NCI-H2029 treated with DMSO at 0.1 percent for 48 hours (cell line): ENCODE measurements around the gene GRAMD1B.
A peak's percentile ranks its signal among the peaks of the same experiment; 100 is the strongest.

ENCODE experiments used
- DNase-seq: peaks from one replicate; lab custom pipeline; 2025; lab: John Stamatoyannopoulos, UW

The GRAMD1B gene

DNA sequence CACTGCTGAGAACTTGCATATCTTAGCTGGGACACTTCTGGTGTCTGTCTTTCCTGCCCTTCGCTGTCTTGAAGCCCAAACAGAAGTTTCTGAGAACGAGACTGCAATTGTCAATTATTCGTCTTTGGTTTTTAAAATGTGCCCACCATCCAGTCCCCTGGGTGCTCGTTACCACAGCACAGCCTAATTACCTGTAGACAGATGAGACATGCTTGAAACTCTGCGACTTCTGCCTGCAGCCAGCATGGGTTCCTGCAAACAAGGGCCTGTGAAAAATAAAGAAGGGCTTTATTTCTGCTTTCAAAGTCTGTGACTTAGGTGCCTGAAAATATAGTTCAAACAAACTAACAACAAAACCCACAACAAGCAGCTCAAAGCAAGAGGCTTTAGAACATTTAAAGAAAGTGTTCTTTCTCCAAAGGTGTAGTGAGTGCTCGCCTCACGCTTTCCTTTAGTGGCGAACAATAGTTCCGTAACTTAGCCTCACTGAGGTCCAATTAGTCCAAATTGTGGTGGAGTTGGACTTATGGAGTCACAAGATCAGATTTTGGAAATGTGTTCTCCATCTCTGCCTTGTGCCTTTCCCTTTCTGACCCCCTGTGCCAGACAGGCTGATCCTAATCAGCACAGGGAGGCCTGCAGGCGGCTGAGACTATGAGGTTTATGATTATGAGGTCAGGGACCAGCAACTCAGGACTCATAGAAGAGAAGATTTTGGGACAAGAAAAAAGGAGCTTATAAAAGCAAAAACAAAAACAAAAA, 20.4 kb upstream of the GRAMD1B start:
- DNase-seq, result no peak

- DNase-seq, result no peak
These were observed 19.9 kb upstream of the GRAMD1B start for GRCh38 chr11:123410218-123410549.

DNA sequence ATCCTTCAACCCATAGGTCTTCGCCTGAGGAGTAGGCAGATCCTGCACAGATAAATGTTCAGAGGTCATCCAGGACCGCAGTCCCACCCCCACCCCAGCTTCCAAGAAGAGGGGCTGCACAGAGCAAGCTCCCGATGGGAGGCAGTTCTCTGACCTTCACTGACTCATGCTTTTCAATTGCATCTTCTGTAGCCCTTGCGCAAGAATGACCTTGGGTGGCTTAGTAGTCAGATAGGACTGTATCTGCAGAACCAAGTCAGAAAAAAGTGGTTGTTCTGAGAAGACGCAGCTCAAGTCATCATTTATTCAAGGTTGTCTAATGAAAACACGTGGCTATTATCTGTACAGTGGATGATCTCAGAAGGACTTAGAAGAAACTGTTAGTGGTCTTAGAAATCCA, 16.4 kb upstream of the GRAMD1B start:
- DNase-seq, result no peak

DNA sequence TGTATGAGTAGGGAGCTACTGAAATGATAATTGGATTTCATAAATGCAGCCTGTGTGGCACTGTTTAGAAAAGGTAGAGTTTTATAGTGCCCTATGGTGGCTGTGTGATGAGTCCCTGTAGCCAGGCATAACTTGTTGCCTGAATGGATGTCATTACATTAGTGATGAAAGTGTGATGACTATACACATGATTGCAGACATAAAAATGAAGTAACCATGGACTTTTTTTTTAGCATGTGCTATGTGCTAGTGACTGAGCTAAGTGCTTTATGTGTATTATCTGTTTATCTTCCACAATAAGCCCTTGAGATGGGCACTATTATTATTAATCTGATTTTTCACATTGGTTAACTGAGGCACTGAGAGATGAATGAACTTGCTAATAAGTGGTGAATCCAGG, 13.5 kb upstream of the GRAMD1B start:
- DNase-seq, result no peak

DNA sequence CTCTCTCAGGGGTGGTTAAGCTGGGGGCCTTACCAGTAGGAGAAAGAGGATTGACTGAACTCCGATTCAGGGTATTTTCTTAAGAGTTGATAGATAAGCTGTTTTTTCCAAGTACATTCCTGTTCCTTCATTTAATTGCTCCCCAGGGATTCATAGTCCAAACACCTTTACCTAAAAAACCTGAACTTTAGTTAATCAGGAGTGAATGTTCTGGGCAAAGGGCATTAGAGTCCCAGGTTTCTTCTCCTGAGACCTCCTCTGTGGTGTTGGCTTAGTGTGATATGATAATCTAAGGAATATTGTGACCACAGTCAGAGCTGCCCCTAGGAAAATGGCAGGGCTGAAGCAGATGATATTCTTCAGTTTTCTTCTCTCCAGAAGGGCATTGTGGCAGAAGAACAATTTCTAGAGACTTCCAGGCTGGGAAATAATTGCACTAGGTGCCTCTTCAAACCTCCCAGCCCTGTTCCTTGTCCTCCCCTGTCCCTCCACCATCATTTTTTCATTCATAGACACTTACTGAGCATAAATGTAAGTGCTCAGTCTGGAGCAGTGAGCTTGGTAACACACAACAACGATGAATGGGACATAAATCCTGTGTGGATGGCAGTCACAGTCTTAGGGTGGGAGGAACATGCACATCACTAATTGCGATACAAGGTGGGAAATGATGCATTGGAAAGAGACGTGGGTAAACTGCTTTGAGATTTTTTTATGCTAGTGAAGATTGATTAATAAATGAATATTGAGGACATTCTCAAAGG, 11.5 kb upstream of the GRAMD1B start:
- no peak for DNase-seq

DNA sequence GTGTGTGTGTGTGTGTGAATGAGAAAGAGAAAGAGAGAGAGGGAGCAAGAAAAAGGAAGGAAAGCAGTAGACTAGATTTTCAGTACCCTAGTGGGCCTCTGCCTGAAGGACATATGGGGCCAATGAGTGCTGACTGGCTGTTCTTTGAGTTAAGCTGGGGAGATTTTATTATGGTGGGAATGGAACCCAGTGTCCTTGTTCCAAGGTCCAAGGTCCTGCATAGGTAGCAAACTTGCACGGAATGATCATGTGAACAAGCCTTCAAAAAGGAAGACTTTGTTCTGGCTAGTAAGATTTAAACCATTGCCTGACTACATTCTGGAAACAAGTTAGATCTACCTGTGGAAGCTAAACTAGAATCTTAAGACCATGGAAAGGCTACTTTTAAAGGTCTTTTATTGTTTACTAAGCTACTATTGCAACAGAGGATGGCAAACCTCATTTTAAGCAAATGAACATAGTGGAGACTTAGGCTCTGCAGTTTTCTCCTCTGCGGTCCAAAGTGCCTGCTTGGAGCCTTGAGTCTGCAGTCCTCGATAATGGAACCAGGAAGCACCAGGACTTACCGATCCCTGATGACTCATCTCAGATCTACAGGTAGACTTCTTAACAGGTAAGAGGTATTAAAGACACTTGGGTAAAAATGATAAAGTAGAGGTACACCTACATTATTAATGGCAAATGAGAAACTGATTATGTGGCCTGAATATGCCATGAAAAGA, 10.2 kb upstream of the GRAMD1B start:
- DNase-seq, result no peak

DNA sequence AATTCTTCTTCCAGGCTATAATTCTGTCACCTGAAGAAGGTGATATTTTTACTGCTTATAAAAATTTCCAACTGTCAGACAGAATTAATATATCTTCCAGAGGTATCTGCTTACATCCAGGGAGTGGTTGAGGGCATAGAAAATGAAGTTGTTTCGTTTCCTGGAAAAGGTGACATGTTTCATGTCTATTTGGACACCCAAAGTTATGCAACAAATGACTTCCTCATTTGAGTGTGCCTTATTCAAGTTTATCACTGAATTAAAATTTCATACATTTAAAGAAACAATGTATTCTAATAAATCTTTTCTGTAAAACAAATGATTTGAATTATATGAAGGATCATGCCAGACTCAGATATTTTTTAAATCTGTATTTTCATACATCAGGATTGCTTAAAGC, 8.5 kb upstream of the GRAMD1B start:
- DNase-seq, result no peak

DNA sequence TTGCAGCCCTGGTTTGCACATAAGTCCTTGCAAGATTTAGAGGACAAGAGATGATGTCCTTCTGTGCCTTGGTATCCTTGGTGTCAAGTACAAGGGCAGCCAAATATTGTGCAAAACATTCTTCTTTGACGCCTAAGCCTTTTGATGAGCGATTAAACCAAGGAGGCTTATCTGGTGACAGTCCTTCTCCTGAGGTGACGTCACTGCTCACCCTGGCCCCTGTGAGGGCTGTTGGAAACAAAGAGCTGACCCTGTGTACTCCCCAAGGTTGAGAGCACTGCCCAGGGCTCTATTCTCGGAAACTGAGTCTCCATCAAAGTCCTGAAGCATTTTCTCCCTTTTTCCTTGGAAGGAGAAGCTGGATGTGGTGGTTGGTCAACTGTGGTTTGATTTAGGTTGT, 4.7 kb upstream of the GRAMD1B start:
- DNase-seq, result no peak

GRCh38 chr11:123426789-123427188, 3.3 kb upstream of the GRAMD1B start:
- DNase-seq, result peak; percentile 57

- no peak for DNase-seq
These were observed 2.7 kb upstream of the GRAMD1B start for GRCh38 chr11:123427405-123427804.

- no peak for DNase-seq
These were observed 1.9 kb upstream of the GRAMD1B start for GRCh38 chr11:123428116-123428715.

DNA sequence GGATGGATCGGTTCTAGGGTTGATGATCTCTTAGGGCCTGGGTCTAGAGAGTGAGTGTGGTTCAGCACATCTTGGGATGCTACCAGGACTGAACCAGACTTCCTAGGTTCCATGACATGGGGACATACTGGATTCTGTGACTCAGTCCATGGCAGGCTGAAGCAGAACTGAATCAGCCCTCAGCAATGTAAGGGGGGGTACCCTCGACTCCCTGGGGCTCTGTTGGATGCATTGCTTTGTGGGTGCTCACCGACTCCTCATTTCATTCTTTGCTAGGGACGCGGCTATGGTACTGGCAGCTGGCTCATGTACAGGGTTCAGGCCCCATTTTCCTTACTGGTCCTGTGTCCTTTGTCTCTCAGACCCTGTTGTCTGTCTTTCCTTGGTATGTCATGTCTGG, 733 bp upstream of the GRAMD1B start:
- DNase-seq, result no peak

DNA sequence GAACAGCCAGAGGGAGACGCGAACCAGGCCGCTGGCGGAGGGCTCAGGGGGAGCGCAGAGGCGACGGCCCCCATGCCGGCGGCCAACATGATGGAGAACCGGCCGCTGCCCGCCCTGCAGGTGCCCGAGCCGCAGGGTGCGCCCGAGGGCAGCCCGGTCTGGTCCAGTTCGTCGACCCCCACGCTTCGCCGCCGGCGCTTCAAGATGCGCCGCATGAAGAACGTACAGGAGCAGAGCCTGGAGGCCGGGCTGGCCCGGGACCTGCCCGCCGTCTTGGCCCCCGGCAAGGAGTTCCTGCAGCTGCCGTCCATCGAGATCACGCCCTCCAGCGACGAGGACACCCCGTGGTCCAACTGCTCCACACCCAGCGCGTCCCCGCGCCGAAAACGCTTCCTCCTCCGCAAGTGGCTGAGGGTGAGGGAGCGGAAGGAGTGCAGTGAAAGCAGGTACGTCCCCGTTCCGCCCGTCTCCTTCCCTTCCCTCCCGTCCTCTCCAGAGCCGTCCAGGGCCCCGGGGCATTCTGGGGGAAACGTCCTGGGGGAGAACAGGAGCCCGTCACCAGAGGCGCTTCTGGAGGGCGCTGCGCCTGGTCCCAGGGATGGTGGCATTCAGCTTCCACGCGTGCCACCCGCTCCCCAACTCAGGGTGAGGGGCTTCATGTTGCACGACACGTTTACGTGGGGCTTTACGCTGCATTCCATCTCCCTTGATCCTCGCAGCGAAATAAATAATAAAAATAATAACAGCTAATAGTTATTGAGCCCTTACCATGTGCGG, 840 bp downstream of the GRAMD1B start:
- DNase-seq, result peak; percentile 76

DNA sequence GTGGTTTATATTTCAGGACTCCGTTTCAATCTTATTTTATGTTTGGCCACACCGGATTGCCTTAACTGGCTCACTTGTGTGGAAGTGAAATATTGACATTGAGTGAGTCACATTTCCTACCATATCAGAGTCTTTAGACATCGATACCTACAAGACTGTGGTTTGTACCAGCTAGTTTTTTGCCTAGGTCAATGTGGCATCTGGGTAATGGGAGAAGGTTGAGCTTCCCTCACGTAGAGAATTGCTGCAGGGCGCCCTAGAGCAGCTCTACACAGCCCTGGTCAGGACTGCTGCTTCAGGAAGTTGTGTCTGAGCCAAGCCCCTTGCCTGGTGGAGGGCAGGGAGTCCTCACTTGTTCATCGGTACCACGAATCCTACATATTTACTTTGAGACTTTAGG, 1.6 kb downstream of the GRAMD1B start:
- no peak for DNase-seq

DNA sequence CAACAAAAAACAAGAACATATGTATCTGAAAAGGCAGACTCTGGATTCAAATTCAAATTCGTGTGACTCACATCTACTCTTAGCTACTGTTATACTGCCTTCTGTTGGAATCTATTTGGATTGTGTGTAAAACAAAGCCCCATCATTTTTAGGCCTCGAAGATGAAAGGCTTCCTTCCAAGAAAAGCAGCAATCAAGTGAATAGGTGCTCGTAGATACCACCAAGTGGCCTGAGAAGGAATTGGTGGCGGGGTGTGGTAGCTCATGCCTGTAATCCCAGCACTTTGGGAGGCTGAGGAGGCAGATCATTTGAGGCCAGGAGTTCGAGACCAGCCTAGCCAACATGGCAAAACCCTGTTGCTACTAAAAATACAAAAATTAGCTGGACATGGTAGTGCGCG, 4.2 kb downstream of the GRAMD1B start:
- no peak for DNase-seq

- DNase-seq, result peak; percentile 50
These were observed 4.8 kb downstream of the GRAMD1B start for GRCh38 chr11:123434911-123435310.

DNA sequence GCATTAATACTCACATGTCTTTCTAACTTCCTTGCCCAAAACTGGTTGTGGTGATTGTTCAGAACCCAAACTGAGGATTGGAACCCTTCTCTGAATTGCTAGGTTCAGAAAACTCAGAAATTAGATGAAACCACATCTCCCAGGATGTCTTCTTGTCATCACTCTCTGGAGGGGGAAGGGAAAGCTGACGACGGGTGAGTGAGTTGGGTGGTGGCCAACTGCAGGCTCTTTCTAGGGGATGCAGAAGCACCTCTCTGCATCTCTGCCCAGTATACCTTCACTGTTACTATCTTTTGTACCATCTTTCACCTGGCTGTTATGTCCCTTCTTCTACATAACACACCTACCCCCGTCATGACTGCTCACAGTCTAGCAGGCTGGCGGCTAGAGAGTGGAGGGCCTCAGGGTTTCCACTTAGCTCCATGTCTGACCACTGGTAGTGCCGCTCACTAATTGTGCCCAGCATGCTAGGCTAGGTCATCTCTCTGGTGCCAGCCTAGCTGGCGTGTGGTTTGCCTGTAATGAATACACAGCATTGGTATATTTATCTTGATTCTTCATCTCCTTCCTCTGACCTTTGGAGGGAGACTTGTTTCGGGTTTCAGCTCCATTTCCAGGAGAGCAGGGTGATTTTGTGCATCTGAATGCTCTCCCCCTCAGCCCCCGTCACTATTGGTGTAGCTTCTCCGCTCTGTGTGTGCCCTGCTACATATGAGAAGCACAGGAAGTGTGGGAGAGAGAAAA, 7.3 kb downstream of the GRAMD1B start:
- no peak for DNase-seq

DNA sequence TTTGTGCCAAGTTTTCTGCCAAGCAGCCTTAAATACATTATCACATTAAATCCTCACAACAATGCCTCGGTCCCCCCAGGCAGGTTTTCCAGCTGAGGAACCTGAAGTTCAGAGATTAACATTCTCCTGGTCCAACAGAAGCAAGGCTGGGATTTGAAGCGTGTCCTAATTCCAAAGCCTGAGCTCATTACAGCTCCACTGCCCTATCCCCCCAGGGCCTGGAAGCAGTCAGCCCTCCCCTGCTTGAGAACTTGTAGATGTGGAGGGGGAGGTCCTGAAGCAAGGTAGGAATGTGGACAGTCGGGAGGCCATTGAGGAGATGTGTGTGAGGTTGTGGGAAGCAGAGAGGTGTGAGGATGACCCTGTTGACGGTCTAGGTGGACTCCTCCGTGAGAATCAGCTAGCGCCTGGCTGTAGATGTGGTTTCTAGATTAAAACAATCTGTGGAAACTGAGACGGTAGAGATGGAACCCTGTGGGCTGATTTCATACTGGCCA, 8.1 kb downstream of the GRAMD1B start:
- no peak for DNase-seq

DNA sequence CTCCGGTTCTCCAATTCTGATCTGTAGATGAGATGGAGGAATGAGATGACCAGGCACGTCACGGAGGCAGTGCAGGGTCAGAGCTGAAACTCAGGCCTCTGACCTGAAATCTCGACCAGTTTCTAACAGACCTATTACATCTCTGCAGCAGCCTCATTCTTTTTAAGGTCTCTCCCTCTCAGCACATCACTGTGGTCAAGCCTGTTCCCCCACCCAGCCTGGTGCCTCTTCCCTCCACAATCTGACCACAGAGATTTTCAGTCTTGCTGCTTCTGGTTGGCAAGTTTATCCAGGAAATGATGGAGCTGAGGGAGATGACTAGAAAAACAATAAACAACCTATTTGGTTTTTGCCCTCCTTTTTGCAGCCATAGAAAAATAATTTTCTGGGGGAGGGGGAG, 9.5 kb downstream of the GRAMD1B start:
- no peak for DNase-seq

GRCh38 chr11:123441161-123441560, 11.1 kb downstream of the GRAMD1B start:
- no peak for DNase-seq
